CD14-positive monocyte (primary cell): ENCODE data around the gene TMUB1. TPM values are rescaled to one million over a fixed set of nuclear protein-coding genes. Genes with fewer than 3 reads are reported as not detected.
A peak's percentile ranks its signal among the peaks of the same experiment; 100 is the strongest.

Experiments used
- DNase-seq, 3 donors: peaks; one replicate each; pipeline ENCODE4 v3.0.0-alpha.2; 2011 to 2022
- H2AFZ ChIP-seq: 2 replicates; pipeline ENCODE4 v1.6.0; 2012; ENCODE audit warnings: mild to moderate bottlenecking, low read depth, low read length, inconsistent platforms; ENCODE audit not compliant: insufficient read depth, poor library complexity, severe bottlenecking
- H3K27ac ChIP-seq, 2 donors: 1 replicate in 1 of 2; 2 replicates in 1 of 2; pipeline ENCODE4 v1.5.1; 2012 to 2013; ENCODE audit warnings: low read length in 2 of 2, control low read depth in 1 of 2, inconsistent platforms in 1 of 2, low read depth in 1 of 2, mild to moderate bottlenecking in 1 of 2
- H3K27me3 ChIP-seq, 2 donors: one replicate each; pipeline versions ENCODE4 v1.6.0 to v1.6.1; 2011 to 2013; ENCODE audit warnings: low read length in 2 of 2; ENCODE audit not compliant: control insufficient read depth in 2 of 2, insufficient read depth in 2 of 2
- H3K36me3 ChIP-seq, 2 donors: replicated peaks in 1 of 2; 1 replicate in 1 of 2; 2 replicates in 1 of 2; pipeline versions ENCODE4 v1.5.1 to v1.6.1; 2012 to 2013; ENCODE audit warnings: low read length in 2 of 2, control low read depth in 1 of 2, inconsistent platforms in 1 of 2, mild to moderate bottlenecking in 1 of 2; ENCODE audit not compliant: insufficient read depth in 2 of 2, control insufficient read depth in 1 of 2
- H3K4me1 ChIP-seq, 2 donors: 1 replicate in 1 of 2; 2 replicates in 1 of 2; pipeline versions ENCODE4 v1.5.1 to v1.6.1; 2012 to 2013; ENCODE audit warnings: low read length in 2 of 2, control low read depth in 1 of 2, inconsistent platforms in 1 of 2, mild to moderate bottlenecking in 1 of 2, moderate library complexity in 1 of 2; ENCODE audit not compliant: insufficient read depth in 2 of 2, control insufficient read depth in 1 of 2
- H3K4me2 ChIP-seq: replicated peaks from 2 replicates; pipeline ENCODE3; 2012; ENCODE audit warnings: low read length, moderate library complexity, mild to moderate bottlenecking; ENCODE audit not compliant: poor library complexity, severe bottlenecking; ENCODE audit errors: extremely low read depth
- H3K4me3 ChIP-seq, 3 experiments: fragments of 200-600 bp in 1 of 3; sonication (generic) in 1 of 3; replicated peaks in 1 of 3; 1 replicate in 2 of 3; 2 replicates in 1 of 3; pipeline ENCODE4 v1.5.1; 2011 to 2013; ENCODE audit warnings: low read length in 3 of 3, mild to moderate bottlenecking in 3 of 3, control low read depth in 2 of 3, low read depth in 2 of 3, inconsistent platforms in 1 of 3, moderate library complexity in 1 of 3
- H3K79me2 ChIP-seq: 2 replicates; pipeline ENCODE4 v1.6.0; 2012; ENCODE audit warnings: mild to moderate bottlenecking, control low read depth, inconsistent platforms, low read length, moderate library complexity; ENCODE audit not compliant: insufficient read depth
- H3K9ac ChIP-seq: 2 replicates; pipeline ENCODE4 v1.6.0; 2017; ENCODE audit warnings: low read length, mild to moderate bottlenecking; ENCODE audit not compliant: insufficient read depth, poor library complexity, severe bottlenecking
- H3K9me3 ChIP-seq, 2 donors: replicated peaks in 1 of 2; 1 replicate in 1 of 2; 2 replicates in 1 of 2; pipeline versions ENCODE4 v1.5.1 to v1.6.1; 2012 to 2013; ENCODE audit warnings: low read length in 2 of 2, control low read depth in 1 of 2; ENCODE audit not compliant: control insufficient read depth in 1 of 2, insufficient read depth in 1 of 2
- H4K20me1 ChIP-seq: 2 replicates; pipeline ENCODE4 v1.6.0; 2012; ENCODE audit warnings: mild to moderate bottlenecking, low read length, control low read depth, moderate library complexity; ENCODE audit not compliant: insufficient read depth
- H3K27ac Mint-ChIP-seq, 7 donors: one replicate each; pipeline ENCODE4 v1.8.0; 2020; ENCODE audit warnings: mild to moderate bottlenecking in 7 of 7, mixed read lengths in 7 of 7, moderate library complexity in 6 of 7, inconsistent platforms in 2 of 7
- H3K27me3 Mint-ChIP-seq, 3 donors: one replicate each; pipeline ENCODE4 v1.8.0; 2021 to 2022; ENCODE audit warnings: low read depth in 3 of 3, mild to moderate bottlenecking in 3 of 3, mixed read lengths in 3 of 3, moderate library complexity in 3 of 3, inconsistent platforms in 1 of 3
- H3K36me3 Mint-ChIP-seq, 2 donors: one replicate each; pipeline ENCODE4 v1.8.0; 2020; ENCODE audit warnings: mixed read lengths in 2 of 2, inconsistent platforms in 1 of 2, mild to moderate bottlenecking in 1 of 2
- H3K4me1 Mint-ChIP-seq: one replicate; pipeline ENCODE4 v1.8.0; 2020; ENCODE audit warnings: mild to moderate bottlenecking, mixed read lengths
- H3K4me3 Mint-ChIP-seq, 2 donors: one replicate each; pipeline ENCODE4 v1.8.0; 2020; ENCODE audit warnings: mild to moderate bottlenecking in 2 of 2, mixed read lengths in 2 of 2, moderate library complexity in 1 of 2
- H3K9me3 Mint-ChIP-seq, 7 donors: one replicate each; pipeline ENCODE4 v1.8.0; 2020 to 2022; ENCODE audit warnings: mixed read lengths in 7 of 7, mild to moderate bottlenecking in 6 of 7, moderate library complexity in 6 of 7, inconsistent platforms in 2 of 7
- whole genome bisulfite sequencing: methylation state at CpG from one replicate; pipeline ENCODE4 v1.1.5; 2013; ENCODE audit warnings: missing lambda C conversion rate; ENCODE audit not compliant: insufficient coverage; 5-methylcytosine and 5-hydroxymethylcytosine counted together
- intact Hi-C, 2 donors: fragments of 100-400 bp; cut with micrococcal nuclease; formaldehyde crosslinking; loops; one replicate each; pipeline versions ENCODE4 v1.15.0 to v1.15.1; 2023
- polyA plus RNA-seq, 3 donors: library from polyadenylated mRNA; depleted of rRNA in 1 of 3; unstranded in 2 of 3; stranded (reverse) in 1 of 3; fragments of 300-500 nt in 2 of 3; fragments of >200 nt in 1 of 3; fragmentation: Illumina TruSeq in 2 of 3; gene quantifications; 1 replicate in 2 of 3; 2 replicates in 1 of 3; pipeline ENCODE4 v1.2.3, GENCODE V29; 2012 to 2021
- TF ChIP-seq, protein P1 (sequence below): fragments of 200-600 bp; IDR thresholded peaks from one replicate; pipeline ENCODE4 v1.8.0; 2022; ENCODE audit warnings: antibody characterized with exemption, mild to moderate bottlenecking

Gene TMUB1
- polyA plus RNA-seq, 3 donors, result 17.4 to 28.2 (median 19.8) TPM

- WGBS, result 91% methylated on average over 10 of the region's 11 CpGs
- peaks cover 3 to 7% of the 10 kb centered on the region in 2 donors for H3K4me1 ChIP-seq
- peaks cover 92% of the 10 kb centered on the region for H4K20me1 ChIP-seq
- no peak overlapping the region for H3K27ac ChIP-seq
- intact Hi-C loops, result loop anchor here (2.0 to 10.0 kb wide), 7 partner anchors 33 to 216 kb away; partner anchors contain the start of genes ABCB8 (in 1 of the 2) and SLC4A2 (in 1 of the 2)
- H3K4me3 ChIP-seq, result no peak overlapping the region
- TF ChIP-seq, protein P1, sequence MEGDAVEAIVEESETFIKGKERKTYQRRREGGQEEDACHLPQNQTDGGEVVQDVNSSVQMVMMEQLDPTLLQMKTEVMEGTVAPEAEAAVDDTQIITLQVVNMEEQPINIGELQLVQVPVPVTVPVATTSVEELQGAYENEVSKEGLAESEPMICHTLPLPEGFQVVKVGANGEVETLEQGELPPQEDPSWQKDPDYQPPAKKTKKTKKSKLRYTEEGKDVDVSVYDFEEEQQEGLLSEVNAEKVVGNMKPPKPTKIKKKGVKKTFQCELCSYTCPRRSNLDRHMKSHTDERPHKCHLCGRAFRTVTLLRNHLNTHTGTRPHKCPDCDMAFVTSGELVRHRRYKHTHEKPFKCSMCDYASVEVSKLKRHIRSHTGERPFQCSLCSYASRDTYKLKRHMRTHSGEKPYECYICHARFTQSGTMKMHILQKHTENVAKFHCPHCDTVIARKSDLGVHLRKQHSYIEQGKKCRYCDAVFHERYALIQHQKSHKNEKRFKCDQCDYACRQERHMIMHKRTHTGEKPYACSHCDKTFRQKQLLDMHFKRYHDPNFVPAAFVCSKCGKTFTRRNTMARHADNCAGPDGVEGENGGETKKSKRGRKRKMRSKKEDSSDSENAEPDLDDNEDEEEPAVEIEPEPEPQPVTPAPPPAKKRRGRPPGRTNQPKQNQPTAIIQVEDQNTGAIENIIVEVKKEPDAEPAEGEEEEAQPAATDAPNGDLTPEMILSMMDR, result no peak
- Mint-ChIP-seq H3K27me3 (peaks cover 14 to 23% (median 16%) of the 10 kb centered on the region in 3 donors), H3K27ac (peak overlapping the region in 1 of 7 donors; percentile 58), H3K9me3 (peaks cover 0 to 4% (median 0%) of the 10 kb centered on the region in 7 donors), H3K4me1 (peaks cover 16% of the 10 kb centered on the region), H3K4me3 (no peak overlapping the region), H3K36me3 (peaks cover 19 to 28% of the 10 kb centered on the region in 2 donors)
- H3K36me3 ChIP-seq, result peaks cover 0 to 13% of the 10 kb centered on the region in 2 donors
- no peak overlapping the region for H3K4me2 ChIP-seq
- no peak overlapping the region for H3K9ac ChIP-seq
- no peak overlapping the region for H2AFZ ChIP-seq
- H3K27me3 ChIP-seq, result peaks cover 2 to 12% of the 10 kb centered on the region in 2 donors
- no peaks in the 10 kb centered on the region for H3K9me3 ChIP-seq
- H3K79me2 ChIP-seq, result peaks cover 17% of the 10 kb centered on the region
- no peak for DNase-seq
Observed at GRCh38 chr7:151110236-151110940, 27.1 kb upstream of the TMUB1 start.

- H3K36me3 ChIP-seq, result peaks cover 0 to 13% of the 10 kb centered on the region in 2 donors
- H3K79me2 ChIP-seq, result peaks cover 17% of the 10 kb centered on the region
- no peak for DNase-seq
- Mint-ChIP-seq H3K27ac (peak overlapping the region in 3 of 7 donors; percentile 15 to 71 (median 50)), H3K27me3 (peaks cover 14 to 22% (median 16%) of the 10 kb centered on the region in 3 donors), H3K4me1 (peaks cover 19% of the 10 kb centered on the region), H3K36me3 (peaks cover 25 to 31% of the 10 kb centered on the region in 2 donors), H3K9me3 (peaks cover 0 to 4% (median 0%) of the 10 kb centered on the region in 7 donors), H3K4me3 (no peak overlapping the region)
- H3K4me1 ChIP-seq, result peaks cover 3 to 4% of the 10 kb centered on the region in 2 donors
- TF ChIP-seq, protein P1, result no peak
- H3K27me3 ChIP-seq, result peaks cover 2 to 12% of the 10 kb centered on the region in 2 donors
- intact Hi-C loops, result loop anchor here (2.0 to 10.0 kb wide), 8 partner anchors 15 to 215 kb away; partner anchors contain the start of genes ABCB8 (in 1 of the 2) and SLC4A2 (in 1 of the 2)
- WGBS, result 80% methylated on average over 15 of the region's 15 CpGs
- no peak overlapping the region for H3K9ac ChIP-seq
- peaks cover 100% of the 10 kb centered on the region for H4K20me1 ChIP-seq
- no peak overlapping the region for H3K4me3 ChIP-seq
- no peak overlapping the region for H2AFZ ChIP-seq
- no peaks in the 10 kb centered on the region for H3K9me3 ChIP-seq
- no peak overlapping the region for H3K4me2 ChIP-seq
- H3K27ac ChIP-seq, result no peak overlapping the region
Observed at GRCh38 chr7:151109094-151110048, 26.1 kb upstream of the TMUB1 start.
